Peyer's patch (tissue), 4 donors: ENCODE results near the gene CAPS.

Source experiments
- CTCF ChIP-seq, 6 experiments: fragments of 450-650 bp in 4 of 6; fragments of 200-600 bp in 2 of 6; sonication (generic) in 1 of 6; IDR thresholded peaks; one replicate each; pipeline ENCODE4 v1.5.1; 2017 to 2019; ENCODE audit warnings: antibody characterized with exemption in 6 of 6, mild to moderate bottlenecking in 3 of 6, moderate library complexity in 1 of 6
- POLR2A ChIP-seq, 2 donors: fragments of 450-650 bp; IDR thresholded peaks; one replicate each; pipeline ENCODE4 v1.5.1; 2017; ENCODE audit warnings: antibody characterized with exemption in 2 of 2, mild to moderate bottlenecking in 2 of 2, moderate library complexity in 2 of 2

DNA sequence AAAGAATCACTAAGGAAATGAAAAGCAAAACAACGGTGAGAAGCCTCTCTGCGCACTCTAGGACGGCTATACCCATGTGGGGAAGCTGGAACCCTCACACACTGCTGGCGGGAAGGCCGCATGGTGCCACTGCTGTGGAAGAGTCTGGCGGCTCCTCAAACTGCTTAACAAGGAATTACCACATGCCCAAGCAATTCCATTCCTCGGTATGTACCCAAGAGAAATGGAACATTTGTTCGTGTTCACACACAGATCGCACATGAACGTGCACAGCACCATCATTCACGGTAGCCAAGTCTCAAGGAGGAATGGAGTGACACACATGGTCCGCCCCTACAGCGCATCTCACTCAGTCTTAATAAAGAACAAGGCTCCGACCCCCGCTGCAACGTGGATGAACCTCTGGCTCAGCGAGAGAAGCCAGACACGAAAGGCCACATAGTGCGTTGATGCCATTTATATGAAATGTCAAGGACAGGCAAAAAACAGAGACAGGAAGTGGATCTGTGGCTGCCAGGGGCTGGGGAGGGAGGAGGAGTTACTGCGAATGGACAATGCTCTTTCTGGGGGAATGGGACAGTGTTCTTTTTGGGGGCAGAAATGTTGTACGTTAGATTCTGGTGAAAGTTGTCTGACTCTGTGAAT is 7.6 kb downstream of the CAPS start:
- TF ChIP-seq CTCF (IDR thresholded peaks at IDR 0.05) (no peak), POLR2A (IDR thresholded peaks at IDR 0.05) (no peak)
